H1 (cell line): ENCODE data around the gene TARS2. TPM values are rescaled to one million over a fixed set of nuclear protein-coding genes. Genes with fewer than 3 reads are reported as not detected.

Experiments used
- CTCF ChIA-PET: fragments of 300-600 bp; sonication (Branson Sonifier 250); formaldehyde crosslinking; loops from one replicate; lab custom pipeline; 2021; ENCODE audit not compliant: partially characterized antibody; lab: Charles Lee
- POLR2A ChIA-PET: fragments of 300-600 bp; sonication (Branson Sonifier 250); formaldehyde crosslinking; loops from one replicate; lab custom pipeline; 2021; ENCODE audit warnings: inconsistent platforms; ENCODE audit not compliant: partially characterized antibody; lab: Charles Lee
- DNase-seq, 2 experiments: peaks; one replicate each; pipeline versions ENCODE4 v3.0.0 to v3.0.0-alpha.2; 2010 to 2022; ENCODE audit warnings: low spot score in 2 of 2, low read depth in 1 of 2, mixed read lengths in 1 of 2
- FAIRE-seq: peaks from 2 replicates; lab custom pipeline; 2011; peaks lifted over from hg19 to GRCh38; lab: Jason Lieb, UNC
- H2AFZ ChIP-seq: 2 replicates; pipeline ENCODE4 v1.8.1; 2012; ENCODE audit warnings: low read length, inconsistent platforms
- H2AK5ac ChIP-seq: 2 replicates; pipeline ENCODE4 v1.6.1; 2013; ENCODE audit warnings: low read depth, low read length
- H2BK120ac ChIP-seq: replicated peaks from 2 replicates; pipeline ENCODE3; 2013; ENCODE audit warnings: low read depth, low read length, inconsistent platforms
- H2BK12ac ChIP-seq: 2 replicates; pipeline ENCODE4 v1.6.1; 2013; ENCODE audit warnings: low read depth, low read length
- H2BK15ac ChIP-seq: 2 replicates; pipeline ENCODE4 v1.6.1; 2013; ENCODE audit warnings: low read length
- H2BK20ac ChIP-seq: 2 replicates; pipeline ENCODE4 v1.6.1; 2013; ENCODE audit warnings: low read length
- H2BK5ac ChIP-seq: 2 replicates; pipeline ENCODE4 v1.6.1; 2013; ENCODE audit warnings: low read depth, low read length
- H3K14ac ChIP-seq: 2 replicates; pipeline ENCODE4 v1.6.1; 2013; ENCODE audit warnings: inconsistent platforms; ENCODE audit not compliant: insufficient read length
- H3K18ac ChIP-seq: 2 replicates; pipeline ENCODE4 v1.6.1; 2013; ENCODE audit warnings: low read length; ENCODE audit errors: extremely low read depth
- H3K23ac ChIP-seq: 2 replicates; pipeline ENCODE4 v1.6.1; 2013; ENCODE audit warnings: inconsistent platforms; ENCODE audit not compliant: insufficient read length
- H3K23me2 ChIP-seq: 2 replicates; pipeline ENCODE4 v1.6.1; 2013; ENCODE audit warnings: low read depth, low read length
- H3K27ac ChIP-seq: 2 replicates; pipeline ENCODE4 v1.6.1; 2011; ENCODE audit warnings: low read depth, low read length, inconsistent platforms
- H3K27me3 ChIP-seq, 4 experiments: replicated peaks in 1 of 4; 1 replicate in 1 of 4; 2 replicates in 3 of 4; pipeline versions ENCODE4 v1.6.1 to v1.8.1; 2011 to 2013; ENCODE audit warnings: low read length in 3 of 4, mild to moderate bottlenecking in 3 of 4, inconsistent platforms in 2 of 4, mixed read lengths in 2 of 4, moderate library complexity in 1 of 4; ENCODE audit not compliant: control insufficient read depth in 3 of 4, insufficient read depth in 3 of 4; ENCODE audit errors: extremely low read depth in 1 of 4
- H3K36me3 ChIP-seq, 4 experiments: 2 replicates each; pipeline versions ENCODE4 v1.6.1 to v1.8.1; 2011 to 2013; ENCODE audit warnings: mild to moderate bottlenecking in 4 of 4, low read length in 3 of 4, moderate library complexity in 2 of 4, control low read depth in 1 of 4, inconsistent platforms in 1 of 4; ENCODE audit not compliant: insufficient read depth in 4 of 4, control insufficient read depth in 2 of 4
- H3K4ac ChIP-seq: replicated peaks from 2 replicates; pipeline ENCODE3; 2013; ENCODE audit warnings: low read length, low read depth, mixed read lengths, inconsistent platforms; ENCODE audit not compliant: insufficient read length
- H3K4me1 ChIP-seq, 4 experiments: replicated peaks in 1 of 4; 1 replicate in 1 of 4; 2 replicates in 3 of 4; pipeline versions ENCODE4 v1.6.1 to v1.8.1; 2011 to 2013; ENCODE audit warnings: low read length in 3 of 4, inconsistent platforms in 2 of 4, mixed read lengths in 1 of 4; ENCODE audit not compliant: insufficient read depth in 4 of 4, control insufficient read depth in 3 of 4
- H3K4me2 ChIP-seq, 2 experiments: 2 replicates each; pipeline versions ENCODE4 v1.6.1 to v1.8.1; 2011 to 2013; ENCODE audit warnings: low read depth in 2 of 2, low read length in 2 of 2, control low read depth in 1 of 2, inconsistent platforms in 1 of 2, mild to moderate bottlenecking in 1 of 2; ENCODE audit not compliant: insufficient read depth in 1 of 2
- H3K4me3 ChIP-seq, 4 experiments: fragments of 200-600, 300-600 bp in 1 of 4; sonication (generic), shearing (Covaris generic), sonication (Bioruptor Twin) in 1 of 4; 2 replicates each; pipeline versions ENCODE4 v1.5.1 to v1.8.1; 2011 to 2016; ENCODE audit warnings: low read length in 4 of 4, low read depth in 3 of 4, control low read depth in 2 of 4, inconsistent platforms in 2 of 4, mild to moderate bottlenecking in 2 of 4, mixed read lengths in 1 of 4, moderate library complexity in 1 of 4; ENCODE audit not compliant: insufficient read depth in 2 of 4; ENCODE audit errors: extremely low read depth in 1 of 4
- H3K56ac ChIP-seq: replicated peaks from 2 replicates; pipeline ENCODE3; 2013; ENCODE audit warnings: low read depth, mild to moderate bottlenecking, mixed read lengths, low read length, inconsistent platforms; ENCODE audit not compliant: insufficient read length
- H3K79me1 ChIP-seq: 2 replicates; pipeline ENCODE4 v1.6.1; 2013; ENCODE audit warnings: low read depth, low read length, control low read depth
- H3K79me2 ChIP-seq, 2 experiments: 2 replicates each; pipeline versions ENCODE4 v1.6.1 to v1.8.1; 2012 to 2013; ENCODE audit warnings: low read length in 2 of 2, mild to moderate bottlenecking in 2 of 2, inconsistent platforms in 1 of 2; ENCODE audit not compliant: insufficient read depth in 2 of 2, control insufficient read depth in 1 of 2
- H3K9ac ChIP-seq, 4 experiments: replicated peaks in 1 of 4; 1 replicate in 1 of 4; 2 replicates in 3 of 4; pipeline versions ENCODE4 v1.6.1 to v1.8.1; 2011 to 2013; ENCODE audit warnings: low read depth in 3 of 4, low read length in 3 of 4, control low read depth in 2 of 4, mild to moderate bottlenecking in 2 of 4, moderate library complexity in 2 of 4, inconsistent platforms in 1 of 4; ENCODE audit errors: extremely low read depth in 1 of 4
- H3K9me3 ChIP-seq, 2 experiments: 2 replicates each; pipeline versions ENCODE4 v1.6.1 to v1.8.1; 2012 to 2013; ENCODE audit warnings: mild to moderate bottlenecking in 2 of 2, moderate library complexity in 2 of 2, control low read depth in 1 of 2, inconsistent platforms in 1 of 2, low read depth in 1 of 2, low read length in 1 of 2, mixed read lengths in 1 of 2; ENCODE audit not compliant: insufficient read depth in 2 of 2
- H4K20me1 ChIP-seq, 2 experiments: replicated peaks in 1 of 2; 2 replicates each; pipeline versions ENCODE3 to v1.8.1; 2011 to 2013; ENCODE audit warnings: inconsistent platforms in 2 of 2, low read length in 2 of 2, mild to moderate bottlenecking in 1 of 2; ENCODE audit not compliant: insufficient read depth in 2 of 2, control insufficient read depth in 1 of 2
- H4K5ac ChIP-seq: 2 replicates; pipeline ENCODE4 v1.6.1; 2013; ENCODE audit warnings: low read length, low read depth, mixed read lengths, inconsistent platforms; ENCODE audit not compliant: insufficient read length
- H4K8ac ChIP-seq: 2 replicates; pipeline ENCODE4 v1.8.0; 2013; ENCODE audit warnings: mild to moderate bottlenecking, moderate library complexity, low read length, inconsistent platforms; ENCODE audit not compliant: insufficient read depth; ENCODE audit errors: extremely low read depth
- H4K91ac ChIP-seq: replicated peaks from 2 replicates; pipeline ENCODE3; 2013; ENCODE audit warnings: low read length, mixed read lengths, inconsistent platforms; ENCODE audit not compliant: insufficient read length
- CBX5 ChIP-seq: fragments of 300-800, 300-1000 bp; sonication (generic); IDR thresholded peaks from 2 replicates; pipeline ENCODE4 v1.7.1; 2016; ENCODE audit warnings: antibody characterized with exemption, low read length, low read depth
- CTCF ChIP-seq, 3 experiments: IDR thresholded peaks; 1 replicate in 2 of 3; 2 replicates in 1 of 3; pipeline versions ENCODE4 v1.5.1 to v1.6.1; 2011; ENCODE audit warnings: low read length in 3 of 3, mild to moderate bottlenecking in 3 of 3, inconsistent platforms in 2 of 3, low read depth in 1 of 3, moderate library complexity in 1 of 3; ENCODE audit not compliant: insufficient read depth in 1 of 3; ENCODE audit errors: control extremely low read depth in 1 of 3
- JUN ChIP-seq: IDR thresholded peaks from 2 replicates; pipeline ENCODE4 v1.6.1; 2011; ENCODE audit warnings: low read depth, mild to moderate bottlenecking, improper control_type of control experiment, low read length
- NRF1 ChIP-seq: IDR thresholded peaks from 2 replicates; pipeline ENCODE4 v1.6.1; 2011; ENCODE audit warnings: mild to moderate bottlenecking, low read depth, low read length, improper control_type of control experiment
- PHF8 ChIP-seq: fragments of 200-600 bp; sonication (generic); conservative IDR thresholded peaks from 2 replicates; pipeline ENCODE4 v1.7.1; 2012; ENCODE audit warnings: low read depth, mild to moderate bottlenecking, inconsistent platforms, low read length, moderate library complexity
- POLR2AphosphoS5 ChIP-seq: IDR thresholded peaks from 2 replicates; pipeline ENCODE4 v1.6.1; 2011; ENCODE audit warnings: low read depth, low read length
- RAD21 ChIP-seq, 2 experiments: IDR thresholded peaks in 1 of 2; conservative IDR thresholded peaks in 1 of 2; 2 replicates each; pipeline ENCODE4 v1.6.1; 2011; ENCODE audit warnings: low read depth in 2 of 2, low read length in 2 of 2, improper control_type of control experiment in 1 of 2, inconsistent platforms in 1 of 2, mild to moderate bottlenecking in 1 of 2, moderate library complexity in 1 of 2
- RBBP5 ChIP-seq: IDR thresholded peaks from 2 replicates; pipeline ENCODE4 v1.7.1; 2012; ENCODE audit warnings: low read depth, mild to moderate bottlenecking, inconsistent platforms, low read length, moderate library complexity, borderline replicate concordance
- SP1 ChIP-seq: IDR thresholded peaks from 2 replicates; pipeline ENCODE4 v1.6.1; 2011; ENCODE audit warnings: low read depth, low read length
- WGBS, 2 experiments: shearing (Covaris generic) in 1 of 2; methylation state at CpG; one replicate each; pipeline versions ENCODE4 v1.1.6 to v1.1.7; 2013 to 2015; ENCODE audit warnings: low lambda C conversion rate in 2 of 2, mixed read lengths in 2 of 2, inconsistent platforms in 1 of 2, low coverage in 1 of 2, missing lambda C conversion rate in 1 of 2; ENCODE audit not compliant: insufficient replicate concordance in 2 of 2, insufficient coverage in 1 of 2, insufficient read length in 1 of 2; ENCODE audit errors: extremely low coverage in 1 of 2, missing lambda C conversion rate in 1 of 2; 5-methylcytosine and 5-hydroxymethylcytosine counted together
- polyA plus RNA-seq, 7 experiments: library from polyadenylated mRNA; depleted of rRNA in 3 of 7; stranded (reverse) in 5 of 7; unstranded in 2 of 7; fragments of >200 nt in 5 of 7; fragments of 200-250 nt in 2 of 7; gene quantifications; 1 replicate in 5 of 7; 2 replicates in 1 of 7; 4 replicates in 1 of 7; pipeline versions ENCODE4 v1.2.1 to v1.2.3, GENCODE V29; 2011 to 2013; ENCODE audit warnings: missing spikeins in 2 of 7, mixed read lengths in 2 of 7
- total RNA-seq: library from RNA; stranded (reverse); fragmentation: NEBNext Ultra II Directional; extraction: Animal tissue kit (Norgen Biotek cat#: 25700); gene quantifications from 2 replicates; pipeline ENCODE4 v1.2.1, GENCODE V29; 2021

Gene TARS2
- total and polyA plus RNA-seq, 2 of the 8 experiments (the other 6 are each of a cell fraction or from before 2014, with no cell fraction given), result 38.9 to 39.1 TPM

GRCh38 chr1:150525348-150525747 is 38.1 kb downstream of the TARS2 start:
- Histone ChIP-seq H2AFZ (no peak overlapping the region), H4K8ac (no peak overlapping the region), H2BK20ac (no peak overlapping the region), H3K27ac (no peak overlapping the region), H4K91ac (no peak overlapping the region), H3K4ac (no peak overlapping the region), H3K56ac (no peak overlapping the region), H2BK5ac (no peak overlapping the region), H3K4me2 (no peak overlapping the region), H4K20me1 (no peaks in the 10 kb centered on the region), H3K18ac (no peak overlapping the region), H3K9ac (no peak overlapping the region), H2BK12ac (no peak overlapping the region), H2BK120ac (no peak overlapping the region), H3K4me3 (no peak overlapping the region), H4K5ac (no peak overlapping the region), H3K79me1 (no peaks in the 10 kb centered on the region), H3K23ac (no peak overlapping the region), H3K23me2 (no peaks in the 10 kb centered on the region), H3K14ac (no peak overlapping the region), H2AK5ac (no peak overlapping the region), H2BK15ac (no peak overlapping the region), H3K36me3 (no peaks in the 10 kb centered on the region), H3K79me2 (no peaks in the 10 kb centered on the region), H3K9me3 (no peaks in the 10 kb centered on the region), H3K4me1 (no peaks in the 10 kb centered on the region), H3K27me3 (no peaks in the 10 kb centered on the region)
- WGBS, 2 experiments, result 87% methylated on average over 3 of the region's 3 CpGs; no CpG with 5 or more reads in 1 of the 2 experiments
- ChIA-PET CTCF (interaction anchor here (0.6 to 22.4 kb wide), 3 partner anchors 7 to 17 kb away, joined by 3 to 253 read pairs (median 253); partner anchors contain the start of genes ECM1 and FALEC), POLR2A (interaction anchor here (0.9 to 1.6 kb wide), 2 partner anchors 9 to 225 kb away, joined by 4 to 9 read pairs; no protein-coding TSS in a partner anchor)
- TF ChIP-seq CBX5, result no peak
- no peak for TF ChIP-seq JUN
- TF ChIP-seq NRF1, result no peak
- no peak for TF ChIP-seq POLR2AphosphoS5
- no peak for TF ChIP-seq SP1
- TF ChIP-seq PHF8, result no peak
- no peak for TF ChIP-seq RAD21 (IDR thresholded peaks at IDR 0.05 in 1 of 2, conservative IDR thresholded peaks at IDR 0.05 in 1 of 2; ENCODE audit: low read depth in 2 of 2, low read length in 2 of 2)
- no peak for TF ChIP-seq RBBP5
- TF ChIP-seq CTCF (IDR thresholded peaks at IDR 0.05; ENCODE audit: control extremely low read depth in 1 of 3, insufficient read depth in 1 of 3, low read depth in 1 of 3, low read length in 3 of 3), result no peak
- DNase-seq (no peak), FAIRE-seq (no peak)
